Tibial nerve (tissue), 4 donors: ENCODE data around the gene CMKLR1. TPM values are rescaled to one million over a fixed set of nuclear protein-coding genes. Genes with fewer than 3 reads are reported as not detected.

Experiments
- DNase-seq, 2 donors: peaks; one replicate each; pipeline ENCODE4 v3.0.0-alpha.2; 2019; ENCODE audit warnings: low spot score in 2 of 2
- H3K27ac ChIP-seq, 4 donors: fragments of 200-600 bp; sonication (generic) in 3 of 4; one replicate each; pipeline ENCODE4 v1.5.1; 2017 to 2019; ENCODE audit warnings: mild to moderate bottlenecking in 1 of 4
- H3K27me3 ChIP-seq, 2 donors: fragments of 200-600 bp; sonication (generic) in 1 of 2; one replicate each; pipeline versions ENCODE4 v1.5.1 to v1.6.0; 2017 to 2019
- H3K36me3 ChIP-seq, 3 donors: fragments of 200-600 bp; sonication (generic); one replicate each; pipeline ENCODE4 v1.5.1; 2018 to 2019
- H3K4me1 ChIP-seq, 4 donors: fragments of 200-600 bp; sonication (generic) in 3 of 4; one replicate each; pipeline ENCODE4 v1.5.1; 2017 to 2019
- H3K4me3 ChIP-seq, 4 donors: fragments of 200-600 bp; sonication (generic) in 3 of 4; one replicate each; pipeline ENCODE4 v1.5.1; 2017 to 2019; ENCODE audit warnings: mild to moderate bottlenecking in 1 of 4, moderate library complexity in 1 of 4
- H3K9me3 ChIP-seq, 4 donors: fragments of 200-600 bp; sonication (generic) in 3 of 4; one replicate each; pipeline ENCODE4 v1.5.1; 2017 to 2019
- EP300 ChIP-seq, 2 donors: sonication (generic); formaldehyde crosslinking; IDR thresholded peaks; one replicate each; pipeline ENCODE4 v1.6.1; 2017; ENCODE audit warnings: antibody characterized with exemption in 2 of 2, mild to moderate bottlenecking in 1 of 2
- POLR2A ChIP-seq, 2 donors: fragments of 450-650 bp; IDR thresholded peaks; one replicate each; pipeline ENCODE4 v1.6.1; 2017; ENCODE audit warnings: antibody characterized with exemption in 2 of 2, mild to moderate bottlenecking in 2 of 2, moderate library complexity in 2 of 2
- WGBS, 2 donors: methylation state at CpG; one replicate each; pipeline ENCODE4 v1.1.5; 2018; 5-methylcytosine and 5-hydroxymethylcytosine counted together
- total RNA-seq, 4 donors: library from RNA; depleted of rRNA; stranded (reverse); fragments of >200 nt; gene quantifications; one replicate each; pipeline ENCODE4 v1.1.0, GENCODE V29; 2016
- TF ChIP-seq, protein P1 (sequence below), 5 experiments: fragments of 200-600 bp in 3 of 5; fragments of 450-650 bp in 2 of 5; sonication (generic) in 3 of 5; IDR thresholded peaks; one replicate each; pipeline ENCODE4 v1.5.1; 2016 to 2019; ENCODE audit warnings: antibody characterized with exemption in 5 of 5, mild to moderate bottlenecking in 3 of 5, moderate library complexity in 2 of 5

Gene CMKLR1
- total RNA-seq, 4 donors from 2014 or later = 7.1 to 23.2 (median 18.8) TPM

GRCh38 chr12:108380382-108380781 lies 41.3 kb upstream of the CMKLR1 start:
- DNase-seq = no peak
- peaks cover 0 to 37% (median 0%) of the 10 kb centered on the region in 4 donors for H3K9me3 ChIP-seq
- TF ChIP-seq POLR2A (IDR thresholded peaks at IDR 0.05) (no peak), EP300 (IDR thresholded peaks at IDR 0.05) (no peak)
- TF ChIP-seq, protein P1, sequence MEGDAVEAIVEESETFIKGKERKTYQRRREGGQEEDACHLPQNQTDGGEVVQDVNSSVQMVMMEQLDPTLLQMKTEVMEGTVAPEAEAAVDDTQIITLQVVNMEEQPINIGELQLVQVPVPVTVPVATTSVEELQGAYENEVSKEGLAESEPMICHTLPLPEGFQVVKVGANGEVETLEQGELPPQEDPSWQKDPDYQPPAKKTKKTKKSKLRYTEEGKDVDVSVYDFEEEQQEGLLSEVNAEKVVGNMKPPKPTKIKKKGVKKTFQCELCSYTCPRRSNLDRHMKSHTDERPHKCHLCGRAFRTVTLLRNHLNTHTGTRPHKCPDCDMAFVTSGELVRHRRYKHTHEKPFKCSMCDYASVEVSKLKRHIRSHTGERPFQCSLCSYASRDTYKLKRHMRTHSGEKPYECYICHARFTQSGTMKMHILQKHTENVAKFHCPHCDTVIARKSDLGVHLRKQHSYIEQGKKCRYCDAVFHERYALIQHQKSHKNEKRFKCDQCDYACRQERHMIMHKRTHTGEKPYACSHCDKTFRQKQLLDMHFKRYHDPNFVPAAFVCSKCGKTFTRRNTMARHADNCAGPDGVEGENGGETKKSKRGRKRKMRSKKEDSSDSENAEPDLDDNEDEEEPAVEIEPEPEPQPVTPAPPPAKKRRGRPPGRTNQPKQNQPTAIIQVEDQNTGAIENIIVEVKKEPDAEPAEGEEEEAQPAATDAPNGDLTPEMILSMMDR (IDR thresholded peaks at IDR 0.05) = no peak
- no peak overlapping the region for H3K4me3 ChIP-seq
- no peaks in the 10 kb centered on the region for H3K27me3 ChIP-seq
- H3K27ac ChIP-seq = no peak overlapping the region
- H3K36me3 ChIP-seq = no peaks in the 10 kb centered on the region
- no peaks in the 10 kb centered on the region for H3K4me1 ChIP-seq

GRCh38 chr12:108379823-108380222 lies 40.7 kb upstream of the CMKLR1 start:
- TF ChIP-seq, protein P1 (IDR thresholded peaks at IDR 0.05) = no peak
- TF ChIP-seq EP300 (IDR thresholded peaks at IDR 0.05) (no peak), POLR2A (IDR thresholded peaks at IDR 0.05) (no peak)
- peaks cover 0 to 37% (median 0%) of the 10 kb centered on the region in 4 donors for H3K9me3 ChIP-seq
- 79 to 83% methylated on average over 4 of the region's 4 CpGs for WGBS, 2 donors
- H3K36me3 ChIP-seq = no peaks in the 10 kb centered on the region
- DNase-seq = no peak
- H3K27me3 ChIP-seq = no peaks in the 10 kb centered on the region
- H3K27ac ChIP-seq = no peak overlapping the region
- H3K4me1 ChIP-seq = no peaks in the 10 kb centered on the region
- H3K4me3 ChIP-seq = no peak overlapping the region

DNA sequence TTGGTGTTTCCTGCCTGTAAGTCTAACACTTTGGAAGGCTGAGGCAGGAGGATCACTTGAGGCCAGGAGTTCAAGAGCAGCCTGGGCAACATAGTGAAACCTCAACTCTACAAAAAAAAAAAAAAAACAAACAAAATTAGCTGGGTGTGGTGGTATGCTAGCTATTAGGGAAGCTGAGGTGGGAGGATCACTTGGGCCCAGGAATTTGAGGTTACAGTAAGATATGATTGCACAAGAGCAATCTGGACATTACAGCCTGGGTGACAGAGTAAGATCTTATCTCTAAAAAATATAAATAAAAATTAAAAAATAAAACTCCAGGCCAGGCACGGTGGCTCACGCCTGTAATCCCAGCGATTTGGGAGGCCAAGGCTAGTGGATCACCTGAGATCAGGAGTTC lies 39.8 kb upstream of the CMKLR1 start:
- DNase-seq = no peak
- WGBS, 2 donors = 94 to 100% methylated on average over 3 of the region's 3 CpGs
- no peak overlapping the region for H3K27ac ChIP-seq

DNA sequence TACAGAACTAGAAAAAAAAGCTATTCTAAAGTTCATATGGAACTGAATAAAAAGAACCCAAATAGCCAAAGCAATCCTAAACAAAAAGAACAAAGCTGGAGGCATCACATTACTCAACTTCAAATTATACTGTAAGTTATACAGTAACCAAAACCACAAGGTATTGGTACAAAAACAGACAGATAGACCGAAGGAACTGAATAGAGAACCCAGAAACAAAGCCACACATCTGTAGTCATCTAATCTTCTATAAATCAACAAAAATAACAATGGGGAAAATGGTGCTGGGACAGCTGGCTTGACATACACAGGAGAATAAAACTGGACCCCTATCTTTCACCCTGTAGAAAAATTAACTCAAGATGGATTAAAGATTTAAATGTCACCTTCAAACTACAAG lies 38.1 kb upstream of the CMKLR1 start:
- no peak for TF ChIP-seq POLR2A (IDR thresholded peaks at IDR 0.05)
- TF ChIP-seq, protein P1 (IDR thresholded peaks at IDR 0.05) = no peak
- TF ChIP-seq EP300 (IDR thresholded peaks at IDR 0.05) = no peak
- Histone ChIP-seq H3K27me3 (no peaks in the 10 kb centered on the region), H3K27ac (no peak overlapping the region), H3K9me3 (peaks cover 0 to 44% (median 0%) of the 10 kb centered on the region in 4 donors), H3K4me3 (no peak overlapping the region), H3K36me3 (no peaks in the 10 kb centered on the region), H3K4me1 (no peaks in the 10 kb centered on the region)
- 27 to 59% methylated on average over 1 of the region's 1 CpG for WGBS, 2 donors
- no peak for DNase-seq

More for the DNA sequence above, 39.8 kb upstream of the CMKLR1 start:
- H3K36me3 ChIP-seq = no peaks in the 10 kb centered on the region
- no peaks in the 10 kb centered on the region for H3K4me1 ChIP-seq
- no peak overlapping the region for H3K4me3 ChIP-seq
- peaks cover 0 to 37% (median 0%) of the 10 kb centered on the region in 4 donors for H3K9me3 ChIP-seq
- H3K27me3 ChIP-seq = no peaks in the 10 kb centered on the region
- TF ChIP-seq, protein P1 (IDR thresholded peaks at IDR 0.05) = no peak
- TF ChIP-seq POLR2A (IDR thresholded peaks at IDR 0.05) = no peak
- no peak for TF ChIP-seq EP300 (IDR thresholded peaks at IDR 0.05)

GRCh38 chr12:108375986-108376663 lies 37.0 kb upstream of the CMKLR1 start:
- WGBS, 2 donors = 63 to 68% methylated on average over 4 of the region's 4 CpGs
- Histone ChIP-seq H3K9me3 (peaks cover 0 to 44% (median 0%) of the 10 kb centered on the region in 4 donors), H3K4me3 (no peak overlapping the region), H3K36me3 (no peaks in the 10 kb centered on the region), H3K4me1 (no peaks in the 10 kb centered on the region), H3K27me3 (no peaks in the 10 kb centered on the region), H3K27ac (no peak overlapping the region)
- TF ChIP-seq, protein P1 (IDR thresholded peaks at IDR 0.05) = no peak
- no peak for TF ChIP-seq POLR2A (IDR thresholded peaks at IDR 0.05)
- TF ChIP-seq EP300 (IDR thresholded peaks at IDR 0.05) = no peak
- DNase-seq = no peak
